ENCODE measurements around the gene AJM1. TPM values are rescaled to one million over a fixed set of nuclear protein-coding genes. Genes with fewer than 3 reads are reported as not detected.
A peak's percentile ranks its signal among the peaks of the same experiment; 100 is the strongest.

The AJM1 gene
- total RNA-seq, 3 donors from 2014 or later: 7.4 to 21.6 (median 16.4) TPM

GRCh38 chr9:136853596-136854112 lies 11.4 kb downstream of the AJM1 start:
- intact Hi-C loops (cut with DNase I, micrococcal nuclease): no loop called here
- Histone ChIP-seq H3K4me3 (no peak overlapping the region), H3K36me3 (ENCODE audit: low read depth) (no peaks in the 10 kb centered on the region), H3K9me3 (no peaks in the 10 kb centered on the region), H3K4me1 (ENCODE audit: low read depth) (peaks cover 24% of the 10 kb centered on the region)
- no peak for TF ChIP-seq CTCF (IDR thresholded peaks at IDR 0.05)
- DNase-seq (peak in 1 of 3 donors; percentile 35), ATAC-seq (no peak)

- no peaks in the 10 kb centered on the region for H3K9me3 ChIP-seq
- no peak for TF ChIP-seq CTCF (IDR thresholded peaks at IDR 0.05)
- H3K36me3 ChIP-seq (ENCODE audit: low read depth): no peaks in the 10 kb centered on the region
- no peak overlapping the region for H3K4me3 ChIP-seq
- intact Hi-C loops (cut with DNase I, micrococcal nuclease): no loop called here
- ATAC-seq (no peak), DNase-seq (peak in 2 of 3 donors; percentile 25 to 51)
- H3K4me1 ChIP-seq (ENCODE audit: low read depth): peaks cover 30% of the 10 kb centered on the region
These were observed 12.0 kb downstream of the AJM1 start for GRCh38 chr9:136854113-136854841.

GRCh38 chr9:136854842-136855460 lies 12.7 kb downstream of the AJM1 start:
- intact Hi-C loops (cut with DNase I, micrococcal nuclease): no loop called here
- H3K9me3 ChIP-seq: no peaks in the 10 kb centered on the region
- ATAC-seq (no peak), DNase-seq (peak in 1 of 3 donors; percentile 32)
- no peak overlapping the region for H3K4me3 ChIP-seq
- no peaks in the 10 kb centered on the region for H3K36me3 ChIP-seq (ENCODE audit: low read depth)
- peaks cover 33% of the 10 kb centered on the region for H3K4me1 ChIP-seq (ENCODE audit: low read depth)
- no peak for TF ChIP-seq CTCF (IDR thresholded peaks at IDR 0.05)

- ATAC-seq (no peak), DNase-seq (peak in 1 of 3 donors; percentile 29)
- no peaks in the 10 kb centered on the region for H3K9me3 ChIP-seq
- H3K4me3 ChIP-seq: no peak overlapping the region
- no peak for TF ChIP-seq CTCF (IDR thresholded peaks at IDR 0.05)
- no peaks in the 10 kb centered on the region for H3K36me3 ChIP-seq (ENCODE audit: low read depth)
- intact Hi-C loops (cut with DNase I, micrococcal nuclease): no loop called here
- peaks cover 32% of the 10 kb centered on the region for H3K4me1 ChIP-seq (ENCODE audit: low read depth)
These were observed 13.3 kb downstream of the AJM1 start for GRCh38 chr9:136855461-136856078.

GRCh38 chr9:136856079-136856476 lies 13.8 kb downstream of the AJM1 start:
- no peak for ATAC-seq
- intact Hi-C loops (cut with DNase I, micrococcal nuclease): no loop called here
- peaks cover 38% of the 10 kb centered on the region for H3K4me1 ChIP-seq (ENCODE audit: low read depth)
- no peaks in the 10 kb centered on the region for H3K36me3 ChIP-seq (ENCODE audit: low read depth)
- TF ChIP-seq CTCF (IDR thresholded peaks at IDR 0.05): no peak
- H3K9me3 ChIP-seq: no peaks in the 10 kb centered on the region
- peak in 2 of 3 donors; percentile 5 to 32 for DNase-seq
- H3K4me3 ChIP-seq: no peak overlapping the region

All from mucosa of descending colon (tissue), 3 donors.